Eye (tissue), 1 donor: ENCODE measurements around the gene HTRA1.

Source experiments
- DNase-seq: peaks from one replicate; pipeline ENCODE4 v3.0.0-alpha.2; 2015

The HTRA1 gene

GRCh38 chr10:122475100-122475499 is 13.7 kb downstream of the HTRA1 start:
- no peak for DNase-seq

GRCh38 chr10:122475591-122476332 is 14.4 kb downstream of the HTRA1 start:
- peak; percentile 85 for DNase-seq

GRCh38 chr10:122476333-122476695 is 15.0 kb downstream of the HTRA1 start:
- no peak for DNase-seq

- no peak for DNase-seq
Observed at GRCh38 chr10:122477436-122477835, 16.1 kb downstream of the HTRA1 start.

- no peak for DNase-seq
Observed at GRCh38 chr10:122478971-122479370, 17.6 kb downstream of the HTRA1 start.

- DNase-seq: no peak
Observed at GRCh38 chr10:122480146-122480833, 18.9 kb downstream of the HTRA1 start.

- DNase-seq: no peak
Observed at GRCh38 chr10:122481296-122482056, 20.1 kb downstream of the HTRA1 start.

GRCh38 chr10:122484276-122485060 is 23.1 kb downstream of the HTRA1 start:
- DNase-seq: no peak

GRCh38 chr10:122485670-122486069 is 24.3 kb downstream of the HTRA1 start:
- DNase-seq: no peak

- peak; percentile 42 for DNase-seq
Observed at GRCh38 chr10:122486406-122487080, 25.2 kb downstream of the HTRA1 start.

GRCh38 chr10:122487174-122487765 is 25.9 kb downstream of the HTRA1 start:
- peak; percentile 84 for DNase-seq

GRCh38 chr10:122490268-122490667 is 28.9 kb downstream of the HTRA1 start:
- no peak for DNase-seq

GRCh38 chr10:122490786-122491680 is 29.7 kb downstream of the HTRA1 start:
- DNase-seq: no peak

- DNase-seq: no peak
Observed at GRCh38 chr10:122492006-122492405, 30.7 kb downstream of the HTRA1 start.

GRCh38 chr10:122492999-122493481 is 31.7 kb downstream of the HTRA1 start:
- peak; percentile 73 for DNase-seq

GRCh38 chr10:122493761-122494160 is 32.4 kb downstream of the HTRA1 start:
- no peak for DNase-seq

GRCh38 chr10:122494173-122494820 is 32.9 kb downstream of the HTRA1 start:
- no peak for DNase-seq

- no peak for DNase-seq
Observed at GRCh38 chr10:122494833-122495232, 33.5 kb downstream of the HTRA1 start.

GRCh38 chr10:122495406-122496340 is 34.3 kb downstream of the HTRA1 start:
- peak; percentile 47 for DNase-seq
